H9 (cell line): ENCODE results near the gene PLEKHA5. TPM values are rescaled to one million over a fixed set of nuclear protein-coding genes. Genes with fewer than 3 reads are reported as not detected.

Source experiments
- DNase-seq: peaks from one replicate; pipeline ENCODE4 v3.0.0-alpha.2; 2017
- H2AFZ ChIP-seq: one replicate; pipeline ENCODE4 v1.6.1; 2013; ENCODE audit warnings: mild to moderate bottlenecking, low read length, control low read depth, moderate library complexity
- H2AK5ac ChIP-seq: 2 replicates; pipeline ENCODE4 v1.6.1; 2013; ENCODE audit warnings: low read length, control low read depth, mixed read lengths; ENCODE audit not compliant: insufficient read length
- H2BK120ac ChIP-seq: one replicate; pipeline ENCODE4 v1.6.1; 2013; ENCODE audit warnings: low read depth, mild to moderate bottlenecking, low read length, control low read depth, inconsistent platforms; ENCODE audit not compliant: poor library complexity, severe bottlenecking
- H2BK12ac ChIP-seq: 2 replicates; pipeline ENCODE4 v1.6.1; 2013; ENCODE audit warnings: low read length, control low read depth, mixed read lengths, low read depth; ENCODE audit not compliant: insufficient read length
- H2BK15ac ChIP-seq: 2 replicates; pipeline ENCODE4 v1.6.1; 2013; ENCODE audit warnings: low read depth, low read length, control low read depth
- H2BK20ac ChIP-seq: one replicate; pipeline ENCODE4 v1.6.1; 2013; ENCODE audit warnings: low read depth, mild to moderate bottlenecking, low read length, control low read depth, inconsistent platforms; ENCODE audit not compliant: poor library complexity, severe bottlenecking
- H2BK5ac ChIP-seq: 2 replicates; pipeline ENCODE4 v1.6.1; 2013; ENCODE audit warnings: low read length, control low read depth, mixed read lengths; ENCODE audit not compliant: insufficient read length
- H3K14ac ChIP-seq: 2 replicates; pipeline ENCODE4 v1.6.1; 2013; ENCODE audit warnings: low read length, control low read depth; ENCODE audit not compliant: insufficient read depth
- H3K18ac ChIP-seq: 2 replicates; pipeline ENCODE4 v1.6.1; 2013; ENCODE audit warnings: low read depth, mild to moderate bottlenecking, mixed read lengths, low read length, control low read depth; ENCODE audit not compliant: insufficient read length
- H3K23ac ChIP-seq: 2 replicates; pipeline ENCODE4 v1.6.1; 2013; ENCODE audit warnings: low read length, control low read depth, mixed read lengths, low read depth; ENCODE audit not compliant: insufficient read length
- H3K23me2 ChIP-seq: 2 replicates; pipeline ENCODE4 v1.6.1; 2013; ENCODE audit warnings: low read depth, mild to moderate bottlenecking, mixed read lengths, low read length, control low read depth; ENCODE audit not compliant: insufficient read length, poor library complexity, severe bottlenecking
- H3K27ac ChIP-seq: 2 replicates; pipeline ENCODE4 v1.5.1; 2013; ENCODE audit warnings: low read length, control low read depth, mixed read lengths, low read depth; ENCODE audit not compliant: insufficient read length
- H3K27me3 ChIP-seq: 2 replicates; pipeline ENCODE4 v1.6.1; 2013; ENCODE audit warnings: low read length, control low read depth, inconsistent platforms; ENCODE audit not compliant: insufficient read depth
- H3K4ac ChIP-seq: 2 replicates; pipeline ENCODE4 v1.6.1; 2013; ENCODE audit warnings: low read depth, mild to moderate bottlenecking, control low read depth, inconsistent platforms, low read length, moderate library complexity
- H3K4me1 ChIP-seq: 2 replicates; pipeline ENCODE4 v1.6.1; 2013; ENCODE audit warnings: low read length, control low read depth, inconsistent platforms; ENCODE audit not compliant: insufficient read depth
- H3K4me2 ChIP-seq: 2 replicates; pipeline ENCODE4 v1.6.1; 2013; ENCODE audit warnings: low read length, control low read depth, mixed read lengths; ENCODE audit not compliant: insufficient read length, insufficient read depth
- H3K56ac ChIP-seq: 2 replicates; pipeline ENCODE4 v1.6.1; 2013; ENCODE audit warnings: low read depth, mild to moderate bottlenecking, mixed read lengths, low read length, control low read depth; ENCODE audit not compliant: insufficient read length
- H3K79me1 ChIP-seq: 2 replicates; pipeline ENCODE4 v1.6.1; 2013; ENCODE audit warnings: low read depth, mild to moderate bottlenecking, moderate library complexity, low read length, control low read depth, inconsistent platforms; ENCODE audit not compliant: insufficient read depth, poor library complexity, severe bottlenecking
- H3K79me2 ChIP-seq: 2 replicates; pipeline ENCODE4 v1.6.1; 2013; ENCODE audit warnings: low read length, control low read depth, inconsistent platforms; ENCODE audit not compliant: insufficient read depth
- H3K9ac ChIP-seq: 2 replicates; pipeline ENCODE4 v1.6.1; 2013; ENCODE audit warnings: low read length, control low read depth, mixed read lengths; ENCODE audit not compliant: insufficient read length; ENCODE audit errors: extremely low read depth
- H3K9me3 ChIP-seq: one replicate; pipeline ENCODE4 v1.6.1; 2013; ENCODE audit warnings: low read depth, low read length, inconsistent platforms; ENCODE audit not compliant: control insufficient read depth
- H3T11ph ChIP-seq: one replicate; pipeline ENCODE4 v1.6.1; 2013; ENCODE audit warnings: mild to moderate bottlenecking, low read length, control low read depth, inconsistent platforms
- H4K20me1 ChIP-seq: one replicate; pipeline ENCODE4 v1.6.1; 2013; ENCODE audit not compliant: control insufficient read depth, insufficient read length, insufficient read depth
- H4K5ac ChIP-seq: 2 replicates; pipeline ENCODE4 v1.6.1; 2013; ENCODE audit warnings: low read depth, mild to moderate bottlenecking, mixed read lengths, low read length, control low read depth; ENCODE audit not compliant: insufficient read length
- H4K8ac ChIP-seq: replicated peaks from 2 replicates; pipeline ENCODE4 v1.6.1; 2013; ENCODE audit warnings: low read length, control low read depth, mixed read lengths, low read depth; ENCODE audit not compliant: insufficient read length
- H4K91ac ChIP-seq: 2 replicates; pipeline ENCODE4 v1.6.1; 2013; ENCODE audit warnings: low read depth, mild to moderate bottlenecking, moderate library complexity, mixed read lengths, low read length, control low read depth; ENCODE audit not compliant: insufficient read length
- H3K27ac Mint-ChIP-seq, 3 experiments: 2 replicates in 2 of 3; 3 replicates in 1 of 3; pipeline ENCODE4 v1.8.0; 2020 to 2021; ENCODE audit warnings: mixed read lengths in 3 of 3, mild to moderate bottlenecking in 1 of 3, moderate library complexity in 1 of 3
- H3K27me3 Mint-ChIP-seq: 2 replicates; pipeline ENCODE4 v1.8.0; 2021; ENCODE audit warnings: low read depth, mild to moderate bottlenecking, moderate library complexity, mixed read lengths
- H3K36me3 Mint-ChIP-seq, 3 experiments: 2 replicates in 2 of 3; 3 replicates in 1 of 3; pipeline ENCODE4 v1.8.0; 2020 to 2021; ENCODE audit warnings: low read depth in 3 of 3, mixed read lengths in 3 of 3; ENCODE audit not compliant: insufficient read depth in 1 of 3
- H3K4me1 Mint-ChIP-seq, 2 experiments: 2 replicates each; pipeline ENCODE4 v1.8.0; 2020; ENCODE audit warnings: mixed read lengths in 2 of 2
- H3K4me3 Mint-ChIP-seq, 2 experiments: 2 replicates in 1 of 2; 3 replicates in 1 of 2; pipeline ENCODE4 v1.8.0; 2020 to 2021; ENCODE audit warnings: mild to moderate bottlenecking in 2 of 2, mixed read lengths in 2 of 2, moderate library complexity in 1 of 2
- H3K9me3 Mint-ChIP-seq, 2 experiments: 2 replicates in 1 of 2; 3 replicates in 1 of 2; pipeline ENCODE4 v1.8.0; 2020; ENCODE audit warnings: mild to moderate bottlenecking in 2 of 2, mixed read lengths in 2 of 2, moderate library complexity in 1 of 2
- CTCF ChIP-seq: fragments of 200-600 bp; sonication (generic); conservative IDR thresholded peaks from 3 replicates; pipeline ENCODE4 v1.8.0; 2021; ENCODE audit warnings: antibody characterized with exemption, mild to moderate bottlenecking
- WGBS: extraction: QIAGEN DNeasy Blood & Tissue Kit; methylation state at CpG from one replicate; pipeline ENCODE4 v1.1.7; 2013; ENCODE audit warnings: missing lambda C conversion rate, low lambda C conversion rate, mixed read lengths; ENCODE audit not compliant: insufficient read length; ENCODE audit errors: extremely low coverage; 5-methylcytosine and 5-hydroxymethylcytosine counted together
- total RNA-seq: library from RNA; stranded (reverse); gene quantifications from 2 replicates; pipeline ENCODE4 v1.2.1, GENCODE V29; 2021

Gene PLEKHA5
- total RNA-seq, 1 experiment from 2014 or later: 86.7 TPM

- Histone ChIP-seq H3K18ac (no peak overlapping the region), H2AK5ac (no peak overlapping the region), H3K4me2 (no peak overlapping the region), H3K4me1 (no peaks in the 10 kb centered on the region), H4K91ac (no peak overlapping the region), H3K14ac (no peak overlapping the region), H3T11ph (no peak overlapping the region), H2BK120ac (no peak overlapping the region), H3K4ac (no peak overlapping the region), H3K79me1 (peaks cover 6% of the 10 kb centered on the region), H2BK20ac (no peak overlapping the region), H4K20me1 (no peaks in the 10 kb centered on the region), H4K8ac (no peak overlapping the region), H2BK12ac (no peak overlapping the region), H2BK5ac (no peak overlapping the region), H2BK15ac (no peak overlapping the region), H3K56ac (no peak overlapping the region), H4K5ac (no peak overlapping the region), H2AFZ (no peak overlapping the region), H3K79me2 (peaks cover 26% of the 10 kb centered on the region; the same call in 1 of the 2 replicates), H3K9ac (no peak overlapping the region), H3K23me2 (no peaks in the 10 kb centered on the region), H3K9me3 (no peaks in the 10 kb centered on the region), H3K27ac (no peak overlapping the region), H3K23ac (peak overlapping the region; percentile 49), H3K27me3 (no peaks in the 10 kb centered on the region)
- H3K36me3 Mint-ChIP-seq: peaks cover 24 to 59% (median 50%) of the 10 kb centered on the region in 3 experiments
- peaks cover 9 to 19% of the 10 kb centered on the region in 2 experiments for H3K4me1 Mint-ChIP-seq
- no peaks in the 10 kb centered on the region for H3K9me3 Mint-ChIP-seq
- no peak overlapping the region for H3K4me3 Mint-ChIP-seq
- no peaks in the 10 kb centered on the region for H3K27me3 Mint-ChIP-seq
- DNase-seq: no peak
- no peak for TF ChIP-seq CTCF
- WGBS: no CpG with 5 or more reads among the region's 2 CpGs
- H3K27ac Mint-ChIP-seq: no peak overlapping the region
Measured at GRCh38 chr12:19144985-19145384, 15.5 kb downstream of the PLEKHA5 start.
